ENCODE data around the gene SLC22A12.
"Not testable (repeated sequence)": the region's sequence is repeated elsewhere in the genome, so short reads cannot be mapped to it uniquely, and the experiment has no call there.

SLC22A12 gene

GRCh38 chr11:64588701-64589100 lies 2.3 kb upstream of the SLC22A12 start:
- no peak for DNase-seq (ENCODE audit: low spot score)

- DNase-seq (ENCODE audit: low spot score): no peak
Observed at GRCh38 chr11:64591257-64592233, 525 bp downstream of the SLC22A12 start.

- DNase-seq (ENCODE audit: low spot score): no peak
Observed at GRCh38 chr11:64592234-64592615, 1.2 kb downstream of the SLC22A12 start.

GRCh38 chr11:64592656-64593055 lies 1.6 kb downstream of the SLC22A12 start:
- DNase-seq (ENCODE audit: low spot score): no peak

GRCh38 chr11:64593156-64594105 lies 2.4 kb downstream of the SLC22A12 start:
- no peak for DNase-seq (ENCODE audit: low spot score)

- DNase-seq (ENCODE audit: low spot score): no peak
Observed at GRCh38 chr11:64594159-64594939, 3.3 kb downstream of the SLC22A12 start.

- not testable (repeated sequence) for DNase-seq (ENCODE audit: low spot score)
Observed at GRCh38 chr11:64595922-64596321, 4.9 kb downstream of the SLC22A12 start.

- no peak for DNase-seq (ENCODE audit: low spot score)
Observed at GRCh38 chr11:64597671-64598101, 6.7 kb downstream of the SLC22A12 start.

GRCh38 chr11:64598106-64598796 lies 7.2 kb downstream of the SLC22A12 start:
- no peak for DNase-seq (ENCODE audit: low spot score)

GRCh38 chr11:64598797-64599697 lies 8.0 kb downstream of the SLC22A12 start:
- no peak for DNase-seq (ENCODE audit: low spot score)

- no peak for DNase-seq (ENCODE audit: low spot score)
Observed at GRCh38 chr11:64599698-64600211, 8.7 kb downstream of the SLC22A12 start.

GRCh38 chr11:64600281-64600992 lies 9.4 kb downstream of the SLC22A12 start:
- no peak for DNase-seq (ENCODE audit: low spot score)

- no peak for DNase-seq (ENCODE audit: low spot score)
Observed at GRCh38 chr11:64601605-64602465, 10.8 kb downstream of the SLC22A12 start.

- no peak for DNase-seq (ENCODE audit: low spot score)
Observed at GRCh38 chr11:64602466-64603070, 11.5 kb downstream of the SLC22A12 start.

- no peak for DNase-seq (ENCODE audit: low spot score)
Observed at GRCh38 chr11:64603411-64604110, 12.5 kb downstream of the SLC22A12 start.

- DNase-seq (ENCODE audit: low spot score): no peak
Observed at GRCh38 chr11:64604458-64605243, 13.6 kb downstream of the SLC22A12 start.
